Subcutaneous adipose tissue (tissue), 4 donors: ENCODE data around the gene PRSS12. TPM values are rescaled to one million over a fixed set of nuclear protein-coding genes. Genes with fewer than 3 reads are reported as not detected.

ENCODE experiments used
- CTCF ChIP-seq: fragments of 450-650 bp; IDR thresholded peaks from one replicate; pipeline ENCODE4 v1.5.1; 2016; ENCODE audit warnings: low read depth, mild to moderate bottlenecking, control low read depth, antibody characterized with exemption, moderate library complexity
- total RNA-seq, 4 donors: library from RNA; depleted of rRNA; stranded (reverse); fragments of >200 nt; gene quantifications; one replicate each; pipeline ENCODE4 v1.1.0, GENCODE V29; 2016

PRSS12 gene
- total RNA-seq, 4 donors from 2014 or later, result 0.17 to 1.1 (median 0.57) TPM; not detected in 1

GRCh38 chr4:118345813-118346212 lies 7.0 kb downstream of the PRSS12 start:
- TF ChIP-seq CTCF, result no peak

- TF ChIP-seq CTCF, result no peak
Observed at GRCh38 chr4:118344801-118345200, 8.0 kb downstream of the PRSS12 start.

GRCh38 chr4:118343501-118343900 lies 9.3 kb downstream of the PRSS12 start:
- TF ChIP-seq CTCF, result no peak

- no peak for TF ChIP-seq CTCF
Observed at GRCh38 chr4:118340109-118340508, 12.7 kb downstream of the PRSS12 start.

- no peak for TF ChIP-seq CTCF
Observed at GRCh38 chr4:118338981-118339765, 13.6 kb downstream of the PRSS12 start.

GRCh38 chr4:118338518-118338917 lies 14.3 kb downstream of the PRSS12 start:
- no peak for TF ChIP-seq CTCF

GRCh38 chr4:118337954-118338353 lies 14.8 kb downstream of the PRSS12 start:
- TF ChIP-seq CTCF, result no peak
